ENCODE data around the gene VTI1A. TPM values are rescaled to one million over a fixed set of nuclear protein-coding genes. Genes with fewer than 3 reads are reported as not detected.

VTI1A gene
- total and polyA plus RNA-seq, 9 of the 15 experiments (the other 6 are each of a cell fraction or from before 2014, with no cell fraction given), result 9.3 to 21.4 (median 16.0) TPM

DNA sequence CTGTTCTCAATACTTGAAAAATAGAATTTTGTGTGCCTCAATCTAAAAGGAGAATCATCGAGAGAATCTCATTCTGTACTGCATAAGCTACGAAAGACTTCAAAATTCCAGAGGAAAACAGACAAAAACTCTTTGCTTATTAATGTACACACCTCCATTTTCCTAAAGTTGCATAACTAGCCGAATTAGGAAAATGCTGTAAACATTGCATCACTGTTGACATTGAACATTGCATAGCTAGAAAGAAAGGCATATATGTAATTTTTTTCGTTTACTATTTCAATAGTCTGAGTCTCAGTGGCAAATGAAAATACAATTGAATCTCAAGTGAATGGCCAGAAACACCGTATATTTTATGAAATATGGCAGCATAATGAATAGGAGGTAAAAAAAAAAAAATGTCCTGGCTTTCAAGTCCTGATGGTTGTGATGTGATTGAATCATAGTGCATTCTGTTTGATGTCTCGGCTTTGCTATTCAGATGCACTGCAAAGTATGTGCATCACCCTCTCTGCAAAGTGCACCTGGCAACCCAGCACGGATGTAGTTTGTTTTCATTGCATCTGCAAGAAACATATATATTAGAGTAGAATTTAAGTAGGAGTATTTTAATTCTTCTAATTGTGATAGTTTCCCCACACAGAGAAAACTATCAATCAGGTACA, 196.7 kb downstream of the VTI1A start:
- Histone ChIP-seq H3K9ac (ENCODE audit: insufficient read depth in 1 of 2, low read depth in 2 of 2, low read length in 2 of 2) (no peak overlapping the region), H2AFZ (ENCODE audit: low read depth, low read length) (no peak overlapping the region), H3K36me3 (ENCODE audit: control insufficient read depth, insufficient read depth, low read length) (no peaks in the 10 kb centered on the region), H3K27me3 (ENCODE audit: control insufficient read depth in 2 of 2, insufficient read depth in 2 of 2, low read length in 2 of 2) (no peaks in the 10 kb centered on the region), H3K4me2 (ENCODE audit: insufficient read depth, low read length) (no peak overlapping the region), H3K9me1 (ENCODE audit: control insufficient read depth, insufficient read depth, low read length) (no peaks in the 10 kb centered on the region), H3K4me3 (no peak overlapping the region), H3K27ac (ENCODE audit: extremely low read depth, low read depth, low read length) (no peak overlapping the region), H3K9me3 (replicated peaks; ENCODE audit: control insufficient read depth, insufficient read depth, low read depth, low read length) (no peaks in the 10 kb centered on the region), H3K4me1 (replicated peaks in 1 of 2; ENCODE audit: control insufficient read depth in 2 of 2, insufficient read depth in 2 of 2, low read length in 2 of 2) (no peaks in the 10 kb centered on the region), H4K20me1 (replicated peaks; ENCODE audit: control insufficient read depth, insufficient read depth, low read length) (no peaks in the 10 kb centered on the region), H3K79me2 (ENCODE audit: control insufficient read depth, insufficient read depth, low read length) (no peaks in the 10 kb centered on the region)
- ChIA-PET POLR2A (interaction anchor here (0.5 kb wide), 1 partner anchor 348 kb away, joined by 3 read pairs; no protein-coding TSS in a partner anchor), CTCF (ENCODE audit: low intra/inter-chr PET ratio) (no interaction called here)
- intact Hi-C loops (cut with micrococcal nuclease), result no loop called here
- no TSS peak for BruUV-seq (replicated peaks)
- FAIRE-seq (no peak), ATAC-seq (no peak), DNase-seq (ENCODE audit: extremely low read depth in 1 of 4, low spot score in 3 of 4) (no peak)
- WGBS (ENCODE audit: insufficient coverage, low coverage, missing lambda C conversion rate), result 63% methylated on average over 6 of the region's 7 CpGs
- in situ Hi-C loops (cut with MboI), result no loop called here
- TF ChIP-seq XRCC4 (IDR thresholded peaks at IDR 0.05; ENCODE audit: extremely low read depth, insufficient read depth, insufficient read length), result no peak
- no peak for TF ChIP-seq CTBP1 (IDR thresholded peaks at IDR 0.05; ENCODE audit: borderline replicate concordance)
- no peak for TF ChIP-seq YY1 (IDR thresholded peaks at IDR 0.05; ENCODE audit: borderline replicate concordance in 1 of 3, control insufficient read depth in 1 of 3, extremely low read depth in 1 of 3, insufficient read depth in 3 of 3, insufficient read length in 1 of 3, insufficient replicate concordance in 2 of 3, low read depth in 1 of 3, low read length in 2 of 3)
- TF ChIP-seq CEBPG (CRISPR knock-in tag; IDR thresholded peaks at IDR 0.05), result no peak
- TF ChIP-seq CEBPG (tag; conservative IDR thresholded peaks at IDR 0.05 in 1 of 2, IDR thresholded peaks at IDR 0.05 in 1 of 2), result peak; percentile 48 to 70; a peak in 3 of 4 replicates
- TF ChIP-seq, protein P1, sequence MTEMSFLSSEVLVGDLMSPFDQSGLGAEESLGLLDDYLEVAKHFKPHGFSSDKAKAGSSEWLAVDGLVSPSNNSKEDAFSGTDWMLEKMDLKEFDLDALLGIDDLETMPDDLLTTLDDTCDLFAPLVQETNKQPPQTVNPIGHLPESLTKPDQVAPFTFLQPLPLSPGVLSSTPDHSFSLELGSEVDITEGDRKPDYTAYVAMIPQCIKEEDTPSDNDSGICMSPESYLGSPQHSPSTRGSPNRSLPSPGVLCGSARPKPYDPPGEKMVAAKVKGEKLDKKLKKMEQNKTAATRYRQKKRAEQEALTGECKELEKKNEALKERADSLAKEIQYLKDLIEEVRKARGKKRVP (CRISPR knock-in tag; IDR thresholded peaks at IDR 0.05), result no peak
- no peak for TF ChIP-seq MBD2 (IDR thresholded peaks at IDR 0.05; ENCODE audit: borderline replicate concordance, low read depth)
- TF ChIP-seq, protein P2, sequence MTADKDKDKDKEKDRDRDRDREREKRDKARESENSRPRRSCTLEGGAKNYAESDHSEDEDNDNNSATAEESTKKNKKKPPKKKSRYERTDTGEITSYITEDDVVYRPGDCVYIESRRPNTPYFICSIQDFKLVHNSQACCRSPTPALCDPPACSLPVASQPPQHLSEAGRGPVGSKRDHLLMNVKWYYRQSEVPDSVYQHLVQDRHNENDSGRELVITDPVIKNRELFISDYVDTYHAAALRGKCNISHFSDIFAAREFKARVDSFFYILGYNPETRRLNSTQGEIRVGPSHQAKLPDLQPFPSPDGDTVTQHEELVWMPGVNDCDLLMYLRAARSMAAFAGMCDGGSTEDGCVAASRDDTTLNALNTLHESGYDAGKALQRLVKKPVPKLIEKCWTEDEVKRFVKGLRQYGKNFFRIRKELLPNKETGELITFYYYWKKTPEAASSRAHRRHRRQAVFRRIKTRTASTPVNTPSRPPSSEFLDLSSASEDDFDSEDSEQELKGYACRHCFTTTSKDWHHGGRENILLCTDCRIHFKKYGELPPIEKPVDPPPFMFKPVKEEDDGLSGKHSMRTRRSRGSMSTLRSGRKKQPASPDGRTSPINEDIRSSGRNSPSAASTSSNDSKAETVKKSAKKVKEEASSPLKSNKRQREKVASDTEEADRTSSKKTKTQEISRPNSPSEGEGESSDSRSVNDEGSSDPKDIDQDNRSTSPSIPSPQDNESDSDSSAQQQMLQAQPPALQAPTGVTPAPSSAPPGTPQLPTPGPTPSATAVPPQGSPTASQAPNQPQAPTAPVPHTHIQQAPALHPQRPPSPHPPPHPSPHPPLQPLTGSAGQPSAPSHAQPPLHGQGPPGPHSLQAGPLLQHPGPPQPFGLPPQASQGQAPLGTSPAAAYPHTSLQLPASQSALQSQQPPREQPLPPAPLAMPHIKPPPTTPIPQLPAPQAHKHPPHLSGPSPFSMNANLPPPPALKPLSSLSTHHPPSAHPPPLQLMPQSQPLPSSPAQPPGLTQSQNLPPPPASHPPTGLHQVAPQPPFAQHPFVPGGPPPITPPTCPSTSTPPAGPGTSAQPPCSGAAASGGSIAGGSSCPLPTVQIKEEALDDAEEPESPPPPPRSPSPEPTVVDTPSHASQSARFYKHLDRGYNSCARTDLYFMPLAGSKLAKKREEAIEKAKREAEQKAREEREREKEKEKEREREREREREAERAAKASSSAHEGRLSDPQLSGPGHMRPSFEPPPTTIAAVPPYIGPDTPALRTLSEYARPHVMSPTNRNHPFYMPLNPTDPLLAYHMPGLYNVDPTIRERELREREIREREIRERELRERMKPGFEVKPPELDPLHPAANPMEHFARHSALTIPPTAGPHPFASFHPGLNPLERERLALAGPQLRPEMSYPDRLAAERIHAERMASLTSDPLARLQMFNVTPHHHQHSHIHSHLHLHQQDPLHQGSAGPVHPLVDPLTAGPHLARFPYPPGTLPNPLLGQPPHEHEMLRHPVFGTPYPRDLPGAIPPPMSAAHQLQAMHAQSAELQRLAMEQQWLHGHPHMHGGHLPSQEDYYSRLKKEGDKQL (CRISPR knock-in tag; IDR thresholded peaks at IDR 0.05; ENCODE audit: borderline replicate concordance), result no peak
- TF ChIP-seq, protein P3, sequence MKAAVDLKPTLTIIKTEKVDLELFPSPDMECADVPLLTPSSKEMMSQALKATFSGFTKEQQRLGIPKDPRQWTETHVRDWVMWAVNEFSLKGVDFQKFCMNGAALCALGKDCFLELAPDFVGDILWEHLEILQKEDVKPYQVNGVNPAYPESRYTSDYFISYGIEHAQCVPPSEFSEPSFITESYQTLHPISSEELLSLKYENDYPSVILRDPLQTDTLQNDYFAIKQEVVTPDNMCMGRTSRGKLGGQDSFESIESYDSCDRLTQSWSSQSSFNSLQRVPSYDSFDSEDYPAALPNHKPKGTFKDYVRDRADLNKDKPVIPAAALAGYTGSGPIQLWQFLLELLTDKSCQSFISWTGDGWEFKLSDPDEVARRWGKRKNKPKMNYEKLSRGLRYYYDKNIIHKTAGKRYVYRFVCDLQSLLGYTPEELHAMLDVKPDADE (conservative IDR thresholded peaks at IDR 0.05; ENCODE audit: control insufficient read depth, low read depth, low read length), result no peak
- TF ChIP-seq, protein P4, sequence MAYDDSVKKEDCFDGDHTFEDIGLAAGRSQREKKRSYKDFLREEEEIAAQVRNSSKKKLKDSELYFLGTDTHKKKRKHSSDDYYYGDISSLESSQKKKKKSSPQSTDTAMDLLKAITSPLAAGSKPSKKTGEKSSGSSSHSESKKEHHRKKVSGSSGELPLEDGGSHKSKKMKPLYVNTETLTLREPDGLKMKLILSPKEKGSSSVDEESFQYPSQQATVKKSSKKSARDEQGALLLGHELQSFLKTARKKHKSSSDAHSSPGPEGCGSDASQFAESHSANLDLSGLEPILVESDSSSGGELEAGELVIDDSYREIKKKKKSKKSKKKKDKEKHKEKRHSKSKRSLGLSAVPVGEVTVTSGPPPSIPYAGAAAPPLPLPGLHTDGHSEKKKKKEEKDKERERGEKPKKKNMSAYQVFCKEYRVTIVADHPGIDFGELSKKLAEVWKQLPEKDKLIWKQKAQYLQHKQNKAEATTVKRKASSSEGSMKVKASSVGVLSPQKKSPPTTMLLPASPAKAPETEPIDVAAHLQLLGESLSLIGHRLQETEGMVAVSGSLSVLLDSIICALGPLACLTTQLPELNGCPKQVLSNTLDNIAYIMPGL (CRISPR knock-in tag; IDR thresholded peaks at IDR 0.05), result no peak
- TF ChIP-seq L3MBTL2 (IDR thresholded peaks at IDR 0.05), result no peak

Measured in K562 (cell line).